ENCODE data around the gene TSPAN10. TPM values are rescaled to one million over a fixed set of nuclear protein-coding genes. Genes with fewer than 3 reads are reported as not detected.

TSPAN10 gene
- total RNA-seq, 4 donors from 2014 or later: 0.99 to 9.2 (median 2.5) TPM

- Histone ChIP-seq H3K27ac (peak overlapping the region; percentile 94), H3K27me3 (no peaks in the 10 kb centered on the region), H3K4me1 (peaks cover 51% of the 10 kb centered on the region), H3K36me3 (peaks cover 22% of the 10 kb centered on the region), H3K4me3 (peak overlapping the region; percentile 99), H3K9me3 (no peaks in the 10 kb centered on the region)
- WGBS: under 1% methylated on average over 16 of the region's 16 CpGs
- DNase-seq (ENCODE audit: low spot score in 2 of 2): no peak
- TF ChIP-seq POLR2A (IDR thresholded peaks at IDR 0.05) (no peak), EP300 (IDR thresholded peaks at IDR 0.05) (no peak), CTCF (IDR thresholded peaks at IDR 0.05) (no peak), POLR2AphosphoS5 (IDR thresholded peaks at IDR 0.05) (no peak)
Measured at GRCh38 chr17:81666092-81666341, 29.0 kb downstream of the TSPAN10 start.

- H3K4me1 ChIP-seq: peaks cover 48% of the 10 kb centered on the region
- H3K9me3 ChIP-seq: no peaks in the 10 kb centered on the region
- peak within 1 kb of the TSS; percentile 99 for H3K4me3 ChIP-seq
- H3K27ac ChIP-seq: peak within 1 kb of the TSS; percentile 94
- peaks cover 28% of the 10 kb centered on the region for H3K36me3 ChIP-seq
- DNase-seq (ENCODE audit: low spot score in 2 of 2): peak; percentile 97
- H3K27me3 ChIP-seq: no peaks in the 10 kb centered on the region
- TF ChIP-seq POLR2AphosphoS5 (IDR thresholded peaks at IDR 0.05) (peak; percentile 78 to 94 (median 79)), EP300 (IDR thresholded peaks at IDR 0.05) (no peak), POLR2A (IDR thresholded peaks at IDR 0.05) (peak; percentile 57 to 78)
- 0% methylated on average over 33 of the region's 96 CpGs for WGBS
Measured at GRCh38 chr17:81666342-81667191, 29.6 kb downstream of the TSPAN10 start, which contains the start of the genes CCDC137 and OXLD1. TSS of gene CCDC137 (plus strand) at chr17:81666737. CDS start at chr17:81666767, 30 bp downstream. TSS of gene OXLD1 (minus strand) at chr17:81666605. CDS start at chr17:81666577, 28 bp downstream.

GRCh38 chr17:81667754-81668153 lies 30.8 kb downstream of the TSPAN10 start:
- peak overlapping the region; percentile 94 for H3K27ac ChIP-seq
- TF ChIP-seq CTCF (IDR thresholded peaks at IDR 0.05) (peak in 1 of 2 donors; percentile 32), POLR2A (IDR thresholded peaks at IDR 0.05) (no peak), POLR2AphosphoS5 (IDR thresholded peaks at IDR 0.05) (no peak)
- H3K36me3 ChIP-seq: peaks cover 40% of the 10 kb centered on the region
- no peaks in the 10 kb centered on the region for H3K9me3 ChIP-seq
- peak overlapping the region; percentile 99 for H3K4me3 ChIP-seq
- H3K27me3 ChIP-seq: no peaks in the 10 kb centered on the region
- WGBS: 54% methylated on average over 18 of the region's 18 CpGs
- peaks cover 48% of the 10 kb centered on the region for H3K4me1 ChIP-seq
- no peak for DNase-seq (ENCODE audit: low spot score in 2 of 2)

- no peak for DNase-seq (ENCODE audit: low spot score in 2 of 2)
- Histone ChIP-seq H3K36me3 (peaks cover 60% of the 10 kb centered on the region), H3K4me1 (peaks cover 27% of the 10 kb centered on the region), H3K27me3 (no peaks in the 10 kb centered on the region), H3K9me3 (no peaks in the 10 kb centered on the region), H3K27ac (no peak overlapping the region), H3K4me3 (no peak overlapping the region)
- TF ChIP-seq POLR2A (IDR thresholded peaks at IDR 0.05) (no peak), EP300 (IDR thresholded peaks at IDR 0.05) (no peak), CTCF (IDR thresholded peaks at IDR 0.05) (no peak), POLR2AphosphoS5 (IDR thresholded peaks at IDR 0.05) (no peak)
- WGBS: 83% methylated on average over 1 of the region's 18 CpGs
Measured at GRCh38 chr17:81672504-81672903, 35.5 kb downstream of the TSPAN10 start.

- WGBS: 90% methylated on average over 16 of the region's 16 CpGs
Measured at GRCh38 chr17:81672954-81673353, 36.0 kb downstream of the TSPAN10 start.

More at GRCh38 chr17:81672954-81673353, 36.0 kb downstream of the TSPAN10 start:
- H3K36me3 ChIP-seq: peaks cover 60% of the 10 kb centered on the region
- DNase-seq (ENCODE audit: low spot score in 2 of 2): no peak
- no peaks in the 10 kb centered on the region for H3K27me3 ChIP-seq
- TF ChIP-seq POLR2A (IDR thresholded peaks at IDR 0.05): no peak
- TF ChIP-seq EP300 (IDR thresholded peaks at IDR 0.05): no peak
- TF ChIP-seq POLR2AphosphoS5 (IDR thresholded peaks at IDR 0.05): no peak
- TF ChIP-seq CTCF (IDR thresholded peaks at IDR 0.05): no peak
- H3K9me3 ChIP-seq: no peaks in the 10 kb centered on the region
- H3K4me1 ChIP-seq: peaks cover 22% of the 10 kb centered on the region
- no peak overlapping the region for H3K4me3 ChIP-seq
- H3K27ac ChIP-seq: no peak overlapping the region
